BE2C (cell line): Measurements from ENCODE around the gene DDX24.

Experiments
- DNase-seq: peaks from one replicate; pipeline ENCODE4 v3.0.0-alpha.2; 2020
- H3K27me3 ChIP-seq: fragments of 250-450 bp; sonication (Bioruptor Pico); 2 replicates; pipeline ENCODE4 v1.5.1; 2020; ENCODE audit warnings: mild to moderate bottlenecking
- H3K36me3 ChIP-seq: fragments of 250-450 bp; sonication (Bioruptor Pico); 2 replicates; pipeline ENCODE4 v1.5.1; 2020; ENCODE audit warnings: mild to moderate bottlenecking
- H3K4me1 ChIP-seq: fragments of 250-450 bp; sonication (Bioruptor Pico); 2 replicates; pipeline ENCODE4 v1.5.1; 2020
- H3K4me3 ChIP-seq: 2 replicates; pipeline ENCODE4 v1.5.1; 2011; ENCODE audit warnings: low read depth, low read length
- H3K9me3 ChIP-seq: fragments of 250-450 bp; sonication (Bioruptor Pico); 2 replicates; pipeline ENCODE4 v1.5.1; 2020
- CTCF ChIP-seq: IDR thresholded peaks from 2 replicates; pipeline ENCODE4 v1.5.1; 2012; ENCODE audit warnings: mild to moderate bottlenecking, low read depth, low read length

The DDX24 gene

DNA sequence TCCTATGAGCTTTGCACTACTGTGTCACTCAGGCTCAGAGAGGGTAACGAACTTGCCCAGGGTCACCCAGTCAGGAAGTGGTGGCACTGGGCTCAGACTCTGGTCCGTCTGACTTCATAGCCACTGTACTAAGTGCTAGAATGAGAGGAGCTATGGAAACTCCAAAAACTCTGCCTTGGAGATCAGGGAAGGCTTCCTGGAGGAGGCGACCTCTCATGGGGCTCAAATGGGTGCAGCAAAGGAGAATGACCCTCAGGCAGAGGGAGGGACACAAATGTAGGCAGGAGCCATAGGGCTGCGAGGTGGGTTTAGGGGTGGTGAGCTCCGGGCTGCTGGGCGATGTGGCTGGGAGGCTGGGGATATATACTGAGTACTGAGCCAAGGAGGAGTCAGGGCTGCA, 80.7 kb downstream of the DDX24 start:
- no peak for TF ChIP-seq CTCF
- no peaks in the 10 kb centered on the region for H3K27me3 ChIP-seq
- no peaks in the 10 kb centered on the region for H3K9me3 ChIP-seq
- no peaks in the 10 kb centered on the region for H3K4me1 ChIP-seq
- H3K36me3 ChIP-seq, result no peaks in the 10 kb centered on the region
- H3K4me3 ChIP-seq, result no peak overlapping the region
- no peak for DNase-seq

- no peak for TF ChIP-seq CTCF
- H3K4me3 ChIP-seq, result no peak overlapping the region
- DNase-seq, result no peak
- H3K27me3 ChIP-seq, result no peaks in the 10 kb centered on the region
- H3K36me3 ChIP-seq, result no peaks in the 10 kb centered on the region
- no peaks in the 10 kb centered on the region for H3K9me3 ChIP-seq
- no peaks in the 10 kb centered on the region for H3K4me1 ChIP-seq
Measured at GRCh38 chr14:93999573-93999972, 81.4 kb downstream of the DDX24 start.

DNA sequence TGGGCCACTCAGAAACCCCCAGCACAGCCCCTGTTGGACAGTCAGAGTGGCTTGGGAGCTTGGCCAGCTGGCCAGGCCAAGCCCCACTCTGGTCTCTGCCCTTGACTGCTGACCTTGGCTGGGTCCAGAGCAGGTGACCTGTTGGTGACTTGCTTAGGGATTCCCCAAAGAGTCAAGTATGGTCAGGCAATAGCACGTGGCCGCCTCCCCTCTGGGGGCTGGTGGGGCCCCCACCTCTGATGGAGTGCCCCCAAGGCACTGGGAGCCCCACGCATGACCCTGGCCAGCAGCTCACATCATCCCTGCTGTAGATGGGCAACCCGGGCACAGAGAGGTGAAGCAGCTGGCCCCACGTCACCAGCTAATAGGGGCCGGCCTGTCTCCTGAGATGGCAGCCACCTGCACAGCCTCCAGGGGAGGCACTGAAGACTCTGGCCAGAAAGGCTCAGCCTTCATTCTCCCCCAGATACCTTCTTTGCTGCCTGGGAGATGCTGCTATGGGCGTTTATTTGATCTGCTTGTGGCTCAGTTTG, 82.1 kb downstream of the DDX24 start:
- H3K27me3 ChIP-seq, result no peaks in the 10 kb centered on the region
- no peaks in the 10 kb centered on the region for H3K4me1 ChIP-seq
- DNase-seq, result no peak
- H3K4me3 ChIP-seq, result no peak overlapping the region
- H3K9me3 ChIP-seq, result no peaks in the 10 kb centered on the region
- no peak for TF ChIP-seq CTCF
- H3K36me3 ChIP-seq, result no peaks in the 10 kb centered on the region
